ENCODE results near the gene ADAMTSL1. TPM values are rescaled to one million over a fixed set of nuclear protein-coding genes. Genes with fewer than 3 reads are reported as not detected.

ADAMTSL1 gene
- total and polyA plus RNA-seq, 2 of the 8 experiments (the other 6 are each of a cell fraction or from before 2014, with no cell fraction given): 0.84 to 1.1 TPM

DNA sequence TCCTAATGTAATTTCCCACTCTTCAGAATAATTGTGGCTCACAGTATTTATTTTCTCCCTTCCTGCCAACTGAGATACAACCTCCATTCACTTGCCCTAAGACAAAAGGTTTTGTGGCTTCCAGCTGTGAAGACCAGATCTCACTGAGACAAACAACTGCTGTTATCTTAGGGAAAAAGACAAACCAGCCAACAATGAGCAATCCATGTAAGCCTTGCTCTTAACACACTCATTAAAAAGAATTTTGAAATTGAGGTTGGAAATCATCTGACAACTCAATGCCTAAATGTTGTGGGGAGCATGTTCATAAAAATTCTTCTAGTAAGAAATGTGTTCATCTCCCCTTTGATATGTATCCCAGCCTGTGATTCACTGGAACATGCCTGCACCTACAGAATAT is 132.9 kb downstream of the ADAMTSL1 start:
- H3K4me3 ChIP-seq (ENCODE audit: extremely low read depth in 1 of 4, insufficient read depth in 2 of 4, low read depth in 3 of 4, low read length in 4 of 4): no peak overlapping the region
- H3K4ac ChIP-seq (replicated peaks; ENCODE audit: insufficient read length, low read depth, low read length): no peak overlapping the region
- H4K91ac ChIP-seq (replicated peaks; ENCODE audit: insufficient read length, low read length): no peak overlapping the region
- H3K27me3 ChIP-seq (replicated peaks in 1 of 4; ENCODE audit: control insufficient read depth in 3 of 4, extremely low read depth in 1 of 4, insufficient read depth in 3 of 4, low read length in 3 of 4): no peaks in the 10 kb centered on the region
- H4K8ac ChIP-seq (ENCODE audit: extremely low read depth, insufficient read depth, low read length): no peak overlapping the region
- H4K20me1 ChIP-seq (replicated peaks in 1 of 2; ENCODE audit: control insufficient read depth in 1 of 2, insufficient read depth in 2 of 2, low read length in 2 of 2): no peaks in the 10 kb centered on the region
- H4K5ac ChIP-seq (ENCODE audit: insufficient read length, low read depth, low read length): no peak overlapping the region
- no peak overlapping the region for H2AK5ac ChIP-seq (ENCODE audit: low read depth, low read length)
- H3K4me1 ChIP-seq (replicated peaks in 1 of 4; ENCODE audit: control insufficient read depth in 3 of 4, insufficient read depth in 4 of 4, low read length in 3 of 4): peaks cover 2 to 19% (median 9%) of the 10 kb centered on the region in 4 experiments; a peak in 6 of 7 replicates
- no peak overlapping the region for H3K18ac ChIP-seq (ENCODE audit: extremely low read depth, low read length)
- peak; percentile 87 for FAIRE-seq
- no peak overlapping the region for H2BK5ac ChIP-seq (ENCODE audit: low read depth, low read length)
- no peaks in the 10 kb centered on the region for H3K9me3 ChIP-seq (ENCODE audit: insufficient read depth in 2 of 2, low read depth in 1 of 2, low read length in 1 of 2)
- H3K23ac ChIP-seq (ENCODE audit: insufficient read length): no peak overlapping the region
- no peak overlapping the region for H2BK120ac ChIP-seq (replicated peaks; ENCODE audit: low read depth, low read length)
- H2AFZ ChIP-seq (ENCODE audit: low read length): no peak overlapping the region
- no peak overlapping the region for H3K9ac ChIP-seq (replicated peaks in 1 of 4; ENCODE audit: extremely low read depth in 1 of 4, low read depth in 3 of 4, low read length in 3 of 4)
- H3K14ac ChIP-seq (ENCODE audit: insufficient read length): no peak overlapping the region
- no peaks in the 10 kb centered on the region for H3K23me2 ChIP-seq (ENCODE audit: low read depth, low read length)
- no peak overlapping the region for H2BK12ac ChIP-seq (ENCODE audit: low read depth, low read length)
- H3K4me2 ChIP-seq (ENCODE audit: insufficient read depth in 1 of 2, low read depth in 2 of 2, low read length in 2 of 2): no peak overlapping the region
- H2BK15ac ChIP-seq (ENCODE audit: low read length): no peak overlapping the region
- ChIA-PET CTCF (ENCODE audit: partially characterized antibody) (interaction anchor here (0.7 kb wide), 1 partner anchor 219 kb away, joined by 6 read pairs; no protein-coding TSS in a partner anchor), POLR2A (ENCODE audit: partially characterized antibody) (no interaction called here)
- H3K36me3 ChIP-seq (ENCODE audit: control insufficient read depth in 2 of 4, insufficient read depth in 4 of 4, low read length in 3 of 4): no peaks in the 10 kb centered on the region
- H3K79me2 ChIP-seq (ENCODE audit: control insufficient read depth in 1 of 2, insufficient read depth in 2 of 2, low read length in 2 of 2): no peaks in the 10 kb centered on the region
- TF ChIP-seq, protein P1, sequence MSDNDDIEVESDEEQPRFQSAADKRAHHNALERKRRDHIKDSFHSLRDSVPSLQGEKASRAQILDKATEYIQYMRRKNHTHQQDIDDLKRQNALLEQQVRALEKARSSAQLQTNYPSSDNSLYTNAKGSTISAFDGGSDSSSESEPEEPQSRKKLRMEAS (IDR thresholded peaks at IDR 0.05): no peak
- no peak for TF ChIP-seq SP2 (IDR thresholded peaks at IDR 0.05; ENCODE audit: low read length)
- TF ChIP-seq RBBP5 (IDR thresholded peaks at IDR 0.05; ENCODE audit: borderline replicate concordance, low read depth, low read length): no peak
- no peak for TF ChIP-seq CBX8 (IDR thresholded peaks at IDR 0.05; ENCODE audit: borderline replicate concordance, low read depth, low read length)
- no peak for TF ChIP-seq TEAD4 (IDR thresholded peaks at IDR 0.05; ENCODE audit: low read depth, low read length)
- no peak for TF ChIP-seq CREB1 (IDR thresholded peaks at IDR 0.05)
- TF ChIP-seq BACH1 (IDR thresholded peaks at IDR 0.05; ENCODE audit: low read length): no peak
- TF ChIP-seq SRF (IDR thresholded peaks at IDR 0.05; ENCODE audit: low read depth, low read length): no peak
- TF ChIP-seq KDM4A (IDR thresholded peaks at IDR 0.05; ENCODE audit: low read depth, low read length, severe bottlenecking): no peak
- no peak for TF ChIP-seq BCL11A (IDR thresholded peaks at IDR 0.05; ENCODE audit: low read depth in 2 of 2, low read length in 2 of 2)
- no peak for TF ChIP-seq ZNF274 (IDR thresholded peaks at IDR 0.05; ENCODE audit: borderline replicate concordance, extremely low read depth, low read length)
- no peak for TF ChIP-seq SP4 (IDR thresholded peaks at IDR 0.05; ENCODE audit: low read length)
- no peak for TF ChIP-seq RAD21 (IDR thresholded peaks at IDR 0.05 in 1 of 2, conservative IDR thresholded peaks at IDR 0.05 in 1 of 2; ENCODE audit: low read depth in 2 of 2, low read length in 2 of 2)
- H3K56ac ChIP-seq (replicated peaks; ENCODE audit: insufficient read length, low read depth, low read length): no peak overlapping the region
- H3K27ac ChIP-seq (ENCODE audit: low read depth, low read length): no peak overlapping the region
- no peaks in the 10 kb centered on the region for H3K79me1 ChIP-seq (ENCODE audit: low read depth, low read length)
- peak in 1 of 2 experiments; percentile 7 for DNase-seq (ENCODE audit: low read depth in 1 of 2, low spot score in 2 of 2)
- H2BK20ac ChIP-seq (ENCODE audit: low read length): no peak overlapping the region

Measured in H1 (cell line).